Breast epithelium (tissue), 4 donors: Measurements from ENCODE around the gene BIK. TPM values are rescaled to one million over a fixed set of nuclear protein-coding genes. Genes with fewer than 3 reads are reported as not detected.

Experiments
- DNase-seq, 2 donors: peaks; one replicate each; pipeline ENCODE4 v3.0.0-alpha.2; 2019; ENCODE audit warnings: low spot score in 2 of 2
- H3K27ac ChIP-seq, 2 donors: fragments of 200-600 bp; sonication (generic) in 1 of 2; one replicate each; pipeline ENCODE4 v1.5.1; 2016 to 2019; ENCODE audit warnings: mild to moderate bottlenecking in 1 of 2
- H3K27me3 ChIP-seq, 2 donors: fragments of 200-600 bp; sonication (generic) in 1 of 2; one replicate each; pipeline versions ENCODE4 v1.5.1 to v1.6.0; 2017 to 2019; ENCODE audit warnings: control low read depth in 1 of 2, mild to moderate bottlenecking in 1 of 2
- H3K36me3 ChIP-seq: fragments of 200-600 bp; one replicate; pipeline ENCODE4 v1.5.1; 2019
- H3K4me1 ChIP-seq, 2 donors: fragments of 200-600 bp; sonication (generic); one replicate each; pipeline ENCODE4 v1.5.1; 2016 to 2019; ENCODE audit warnings: control low read depth in 1 of 2
- H3K4me3 ChIP-seq, 3 donors: fragments of 200-600 bp; sonication (generic); 1 replicate in 2 of 3; 2 replicates in 1 of 3; pipeline ENCODE4 v1.5.1; 2016 to 2019; ENCODE audit warnings: mild to moderate bottlenecking in 3 of 3, moderate library complexity in 2 of 3
- H3K9me3 ChIP-seq, 2 donors: fragments of 200-600 bp; sonication (generic) in 1 of 2; one replicate each; pipeline ENCODE4 v1.5.1; 2016 to 2019; ENCODE audit warnings: control low read depth in 1 of 2
- POLR2A ChIP-seq: fragments of 450-650 bp; IDR thresholded peaks from one replicate; pipeline ENCODE4 v1.6.1; 2016; ENCODE audit warnings: antibody characterized with exemption, mild to moderate bottlenecking, moderate library complexity
- POLR2AphosphoS5 ChIP-seq, 3 donors: sonication (generic); formaldehyde crosslinking; IDR thresholded peaks; one replicate each; pipeline ENCODE4 v1.6.1; 2017; ENCODE audit warnings: antibody characterized with exemption in 3 of 3
- intact Hi-C: fragments of 100-400 bp; cut with DNase I; formaldehyde crosslinking; loops from one replicate; pipeline ENCODE4 v1.15.1; 2023; ENCODE audit warnings: low total_unique reads
- total RNA-seq, 3 donors: library from RNA; depleted of rRNA; stranded (reverse); fragments of >200 nt; gene quantifications; one replicate each; pipeline ENCODE4 v1.1.0, GENCODE V29; 2016
- TF ChIP-seq, protein P1 (sequence below), 3 donors: fragments of 450-650 bp; IDR thresholded peaks; one replicate each; pipeline ENCODE4 v1.5.1; 2016 to 2017; ENCODE audit warnings: antibody characterized with exemption in 3 of 3, mild to moderate bottlenecking in 3 of 3, moderate library complexity in 3 of 3

Gene BIK
- total RNA-seq, 3 donors from 2014 or later: 22.6 to 25.0 TPM; not detected in 1

DNA sequence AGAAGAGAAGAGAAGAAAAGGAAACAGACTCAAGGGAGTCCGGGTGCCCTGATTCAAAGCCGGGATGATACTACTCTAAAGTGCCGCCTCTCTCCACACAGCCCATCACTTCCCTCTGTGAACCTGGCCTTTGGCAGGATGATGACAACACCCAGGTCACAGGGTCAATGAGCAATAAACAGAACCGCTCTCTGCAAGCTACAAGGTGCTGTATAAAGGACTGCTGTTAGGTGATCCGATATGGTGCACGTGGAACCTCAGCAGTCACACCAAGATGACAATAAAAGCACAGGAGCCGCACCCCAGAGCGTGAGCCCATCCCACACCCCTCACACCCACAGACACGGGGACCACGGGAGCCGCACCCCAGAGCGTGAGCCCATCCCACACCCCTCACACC is 32.0 kb upstream of the BIK start:
- Histone ChIP-seq H3K4me1 (no peaks in the 10 kb centered on the region), H3K27ac (no peak overlapping the region), H3K4me3 (no peak overlapping the region), H3K9me3 (no peaks in the 10 kb centered on the region), H3K27me3 (no peaks in the 10 kb centered on the region), H3K36me3 (no peaks in the 10 kb centered on the region)
- intact Hi-C loops: no loop called here
- no peak for TF ChIP-seq POLR2AphosphoS5 (IDR thresholded peaks at IDR 0.05)
- TF ChIP-seq, protein P1, sequence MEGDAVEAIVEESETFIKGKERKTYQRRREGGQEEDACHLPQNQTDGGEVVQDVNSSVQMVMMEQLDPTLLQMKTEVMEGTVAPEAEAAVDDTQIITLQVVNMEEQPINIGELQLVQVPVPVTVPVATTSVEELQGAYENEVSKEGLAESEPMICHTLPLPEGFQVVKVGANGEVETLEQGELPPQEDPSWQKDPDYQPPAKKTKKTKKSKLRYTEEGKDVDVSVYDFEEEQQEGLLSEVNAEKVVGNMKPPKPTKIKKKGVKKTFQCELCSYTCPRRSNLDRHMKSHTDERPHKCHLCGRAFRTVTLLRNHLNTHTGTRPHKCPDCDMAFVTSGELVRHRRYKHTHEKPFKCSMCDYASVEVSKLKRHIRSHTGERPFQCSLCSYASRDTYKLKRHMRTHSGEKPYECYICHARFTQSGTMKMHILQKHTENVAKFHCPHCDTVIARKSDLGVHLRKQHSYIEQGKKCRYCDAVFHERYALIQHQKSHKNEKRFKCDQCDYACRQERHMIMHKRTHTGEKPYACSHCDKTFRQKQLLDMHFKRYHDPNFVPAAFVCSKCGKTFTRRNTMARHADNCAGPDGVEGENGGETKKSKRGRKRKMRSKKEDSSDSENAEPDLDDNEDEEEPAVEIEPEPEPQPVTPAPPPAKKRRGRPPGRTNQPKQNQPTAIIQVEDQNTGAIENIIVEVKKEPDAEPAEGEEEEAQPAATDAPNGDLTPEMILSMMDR (IDR thresholded peaks at IDR 0.05): no peak
- no peak for TF ChIP-seq POLR2A
- DNase-seq: no peak

DNA sequence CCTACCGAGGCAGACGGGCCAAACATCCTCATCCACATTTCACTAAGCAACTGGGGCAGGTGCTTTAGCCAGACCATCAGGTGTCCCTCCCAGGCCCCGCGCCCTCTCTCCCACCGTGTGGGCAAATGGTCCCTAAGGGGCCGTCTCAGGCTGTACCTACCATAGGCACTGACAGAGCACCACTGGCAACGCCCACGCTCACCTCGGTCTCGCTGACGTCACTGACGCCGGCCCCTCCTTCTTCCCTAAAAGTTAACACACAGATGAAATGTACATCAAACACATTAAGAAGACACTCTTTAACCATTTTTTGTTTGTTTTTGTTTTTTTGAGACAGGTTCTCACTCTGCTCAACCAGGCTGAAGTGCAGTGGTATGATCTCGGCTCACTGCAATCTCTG is 30.8 kb upstream of the BIK start:
- DNase-seq: no peak
- intact Hi-C loops: no loop called here
- Histone ChIP-seq H3K27ac (no peak overlapping the region), H3K9me3 (no peaks in the 10 kb centered on the region), H3K4me1 (no peaks in the 10 kb centered on the region), H3K27me3 (no peaks in the 10 kb centered on the region), H3K4me3 (no peak overlapping the region), H3K36me3 (no peaks in the 10 kb centered on the region)
- TF ChIP-seq POLR2AphosphoS5 (IDR thresholded peaks at IDR 0.05): no peak
- TF ChIP-seq, protein P1 (IDR thresholded peaks at IDR 0.05): no peak
- no peak for TF ChIP-seq POLR2A

DNA sequence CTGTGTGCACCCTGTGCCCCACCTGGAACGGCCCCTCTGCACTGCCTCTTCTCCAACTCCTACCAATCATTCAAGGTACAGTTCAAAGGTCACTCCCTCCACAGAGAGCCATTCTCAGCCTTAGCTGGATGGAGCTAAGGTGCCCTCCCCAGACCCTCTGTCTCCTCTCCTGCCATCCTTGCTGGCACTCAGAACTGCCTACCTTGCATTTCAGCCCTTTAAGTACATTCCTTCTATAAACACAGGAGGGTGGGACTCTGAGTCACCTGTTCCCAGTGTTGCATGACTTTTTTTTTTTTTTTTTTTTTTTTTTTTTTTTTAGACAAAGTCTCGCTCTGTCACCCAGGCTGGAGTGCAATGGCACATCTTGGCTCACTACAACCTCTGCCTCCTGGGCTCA is 29.9 kb upstream of the BIK start:
- Histone ChIP-seq H3K27me3 (no peaks in the 10 kb centered on the region), H3K27ac (no peak overlapping the region), H3K4me3 (no peak overlapping the region), H3K36me3 (no peaks in the 10 kb centered on the region), H3K9me3 (no peaks in the 10 kb centered on the region), H3K4me1 (no peaks in the 10 kb centered on the region)
- TF ChIP-seq, protein P1 (IDR thresholded peaks at IDR 0.05): no peak
- no peak for TF ChIP-seq POLR2AphosphoS5 (IDR thresholded peaks at IDR 0.05)
- no peak for TF ChIP-seq POLR2A
- no peak for DNase-seq
- intact Hi-C loops: no loop called here

DNA sequence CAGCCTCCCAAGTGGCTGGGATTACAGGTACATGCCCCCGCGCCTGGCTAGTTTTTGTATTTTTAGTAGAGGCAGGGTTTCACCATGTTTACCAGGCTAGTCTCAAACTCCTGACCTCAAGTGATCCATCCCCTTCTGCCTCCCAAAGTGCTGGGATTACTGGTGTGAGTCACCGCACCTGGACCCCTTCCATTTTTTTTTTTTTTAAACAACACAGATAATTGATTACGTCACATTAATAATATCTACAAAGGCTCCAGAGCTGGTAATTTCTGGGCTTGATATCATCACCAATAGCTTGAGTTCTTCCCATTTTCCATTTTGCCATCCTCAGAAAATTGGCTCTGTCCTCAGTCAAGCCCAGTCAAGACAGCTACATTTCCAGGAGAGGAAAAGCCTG is 28.6 kb upstream of the BIK start:
- TF ChIP-seq, protein P1 (IDR thresholded peaks at IDR 0.05): no peak
- TF ChIP-seq POLR2AphosphoS5 (IDR thresholded peaks at IDR 0.05) (no peak), POLR2A (no peak)
- no peak overlapping the region for H3K27ac ChIP-seq
- intact Hi-C loops: no loop called here
- H3K27me3 ChIP-seq: no peaks in the 10 kb centered on the region
- H3K36me3 ChIP-seq: no peaks in the 10 kb centered on the region
- no peaks in the 10 kb centered on the region for H3K4me1 ChIP-seq
- H3K4me3 ChIP-seq: no peak overlapping the region
- DNase-seq: no peak
- no peaks in the 10 kb centered on the region for H3K9me3 ChIP-seq

DNA sequence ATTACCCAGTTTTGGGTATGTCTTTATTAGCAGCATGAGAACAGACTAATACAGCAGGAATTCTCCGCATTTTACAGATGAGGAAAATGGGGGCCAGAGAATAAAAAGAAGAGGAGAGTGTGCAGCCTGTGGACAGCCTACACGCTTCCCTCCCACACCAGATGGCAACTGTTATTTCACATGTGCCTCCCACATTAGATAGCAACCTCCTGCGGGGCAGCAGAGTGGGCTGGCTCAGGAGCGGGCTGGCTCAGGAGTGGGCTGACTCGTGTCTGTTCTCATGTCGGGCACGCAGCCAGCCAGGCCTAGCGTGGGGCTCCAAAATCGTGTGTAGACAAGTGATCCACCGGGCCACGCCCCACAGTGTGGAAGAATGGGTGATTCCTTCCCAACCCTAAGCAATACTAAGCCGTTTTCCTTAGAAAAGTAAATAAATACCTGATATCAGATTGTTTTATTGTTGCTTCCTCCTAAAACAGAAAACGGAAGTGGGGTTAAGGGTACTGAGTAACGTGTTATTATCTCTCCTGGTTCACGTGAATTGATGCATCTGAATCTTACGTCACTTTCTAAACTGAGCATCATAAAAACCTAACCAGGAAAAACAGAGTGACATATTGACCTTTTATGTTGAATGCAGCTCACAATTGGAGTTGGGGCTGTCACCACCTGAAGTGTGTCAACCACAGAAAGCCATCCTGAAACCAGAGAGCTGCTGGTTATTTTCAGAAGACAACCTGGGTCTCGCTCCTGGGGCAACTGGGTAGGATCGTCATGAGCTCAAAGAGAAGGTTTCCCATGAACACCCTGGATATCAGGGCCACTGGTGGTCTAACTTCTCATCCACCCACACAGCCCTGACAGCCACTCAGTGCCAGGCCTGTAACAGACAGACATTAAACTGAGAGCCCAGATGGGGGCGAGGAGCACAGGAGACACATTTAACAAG is 24.6 kb upstream of the BIK start:
- intact Hi-C loops: no loop called here
- no peaks in the 10 kb centered on the region for H3K36me3 ChIP-seq

More for the DNA sequence above, 24.6 kb upstream of the BIK start:
- H3K9me3 ChIP-seq: no peaks in the 10 kb centered on the region
- no peaks in the 10 kb centered on the region for H3K4me1 ChIP-seq
- no peak overlapping the region for H3K27ac ChIP-seq
- H3K4me3 ChIP-seq: no peak overlapping the region
- TF ChIP-seq, protein P1 (IDR thresholded peaks at IDR 0.05): no peak
- TF ChIP-seq POLR2AphosphoS5 (IDR thresholded peaks at IDR 0.05): no peak
- no peak for TF ChIP-seq POLR2A
- DNase-seq: no peak
- no peaks in the 10 kb centered on the region for H3K27me3 ChIP-seq
